Femur (tissue), 1 donor: ENCODE results near the gene ADAMTS9.
"Not testable (repeated sequence)": the region's sequence is repeated elsewhere in the genome, so short reads cannot be mapped to it uniquely, and the experiment has no call there.

ENCODE experiments used
- DNase-seq: peaks from one replicate; pipeline ENCODE4 v3.0.0-alpha.2; 2017

ADAMTS9 gene

DNA sequence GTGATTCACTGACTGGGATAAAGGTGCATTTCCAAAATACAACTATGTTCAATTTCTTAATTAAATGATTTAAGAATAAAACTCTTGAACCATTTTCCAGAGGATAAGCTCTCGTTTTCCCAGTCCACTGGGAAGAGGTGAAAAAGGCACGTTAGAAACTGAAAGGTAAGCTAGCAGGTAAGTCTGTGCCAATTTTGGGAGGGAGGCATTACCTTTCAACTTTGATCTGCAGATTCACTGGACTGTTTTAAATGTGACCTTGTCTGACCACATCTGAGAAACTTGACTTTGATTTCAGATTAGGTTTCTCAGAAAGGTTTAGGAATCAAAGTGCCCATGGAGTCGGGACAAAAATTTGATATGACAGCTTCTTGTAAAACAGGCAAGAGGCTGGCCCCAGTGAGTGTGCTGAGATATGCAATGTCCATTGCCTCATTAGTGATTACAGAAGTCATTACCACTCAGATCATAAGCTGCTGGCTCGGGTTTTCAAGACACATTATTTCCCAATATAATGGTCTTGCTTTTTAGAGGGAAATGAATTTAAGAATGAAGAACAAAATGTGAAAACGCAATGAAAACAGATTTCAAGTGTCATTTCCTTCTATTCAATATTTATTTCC, 118.8 kb downstream of the ADAMTS9 start:
- DNase-seq = no peak

GRCh38 chr3:64566859-64567258, 120.9 kb downstream of the ADAMTS9 start:
- no peak for DNase-seq

DNA sequence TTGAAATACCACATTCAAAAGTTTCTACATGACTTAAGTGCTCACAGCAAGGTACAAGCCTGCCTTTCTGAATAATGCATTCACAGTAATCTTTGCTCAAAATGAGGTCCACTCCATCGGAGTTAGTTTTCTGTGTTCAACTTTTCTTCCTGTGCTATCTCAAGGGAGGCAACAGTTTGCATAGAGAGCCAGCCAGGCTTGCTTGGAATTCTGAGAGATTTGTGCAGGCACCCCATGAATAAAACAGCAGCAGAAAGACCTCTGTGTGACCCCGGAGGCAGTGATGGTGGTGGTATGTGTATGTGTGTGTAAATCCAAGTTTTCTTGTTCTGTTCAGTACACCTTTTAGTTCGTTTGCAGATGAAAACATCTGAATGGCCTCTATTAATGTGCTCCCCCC, 124.0 kb downstream of the ADAMTS9 start:
- no peak for DNase-seq

- DNase-seq = no peak
Observed at GRCh38 chr3:64561868-64562267, 125.9 kb downstream of the ADAMTS9 start.

- peak; percentile 72 for DNase-seq
Observed at GRCh38 chr3:64561325-64561843, 126.4 kb downstream of the ADAMTS9 start.

GRCh38 chr3:64560791-64561190, 127.0 kb downstream of the ADAMTS9 start:
- no peak for DNase-seq

GRCh38 chr3:64559588-64559987, 128.2 kb downstream of the ADAMTS9 start:
- DNase-seq = no peak

DNA sequence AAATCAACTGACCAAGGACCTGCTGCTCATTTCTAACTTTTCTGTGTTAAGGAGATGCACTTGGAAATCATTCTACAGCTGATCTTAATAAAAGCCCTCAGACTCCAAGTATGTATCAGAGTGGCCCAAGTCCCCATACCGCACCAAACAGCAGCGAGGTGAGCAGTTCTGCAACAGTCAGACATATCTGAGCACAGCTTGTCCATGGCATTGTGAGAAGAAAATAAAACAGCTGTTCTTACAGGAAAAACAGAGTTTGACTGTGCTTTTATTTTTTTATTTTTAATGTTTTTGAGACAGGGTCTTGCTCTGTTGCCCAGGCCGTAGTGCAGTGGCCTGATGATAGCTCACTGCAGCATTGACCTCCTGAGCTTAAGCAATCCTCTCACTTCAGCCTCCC, 131.8 kb downstream of the ADAMTS9 start:
- DNase-seq = no peak

GRCh38 chr3:64555351-64555750, 132.4 kb downstream of the ADAMTS9 start:
- no peak for DNase-seq

GRCh38 chr3:64554096-64554920, 133.5 kb downstream of the ADAMTS9 start:
- DNase-seq = no peak

DNA sequence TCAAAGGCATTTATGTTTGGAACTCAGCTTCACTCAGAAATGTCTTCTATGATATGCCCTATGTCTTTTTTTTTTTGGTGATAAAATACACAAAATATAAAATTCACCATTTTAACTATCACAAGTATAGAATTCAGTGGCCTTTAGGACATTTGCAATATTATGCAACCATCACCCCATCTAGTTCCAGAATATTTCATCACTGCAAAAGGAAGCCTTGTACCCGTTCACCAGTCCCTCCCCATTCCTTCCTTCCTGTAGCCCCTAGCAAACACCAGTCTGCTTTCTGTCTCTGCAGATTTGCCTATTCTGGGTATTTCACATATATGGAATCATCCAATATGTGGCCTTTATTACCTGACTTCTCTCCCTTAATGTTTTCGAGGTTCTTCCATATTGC, 134.8 kb downstream of the ADAMTS9 start:
- no peak for DNase-seq

GRCh38 chr3:64552160-64552559, 135.6 kb downstream of the ADAMTS9 start:
- no peak for DNase-seq

DNA sequence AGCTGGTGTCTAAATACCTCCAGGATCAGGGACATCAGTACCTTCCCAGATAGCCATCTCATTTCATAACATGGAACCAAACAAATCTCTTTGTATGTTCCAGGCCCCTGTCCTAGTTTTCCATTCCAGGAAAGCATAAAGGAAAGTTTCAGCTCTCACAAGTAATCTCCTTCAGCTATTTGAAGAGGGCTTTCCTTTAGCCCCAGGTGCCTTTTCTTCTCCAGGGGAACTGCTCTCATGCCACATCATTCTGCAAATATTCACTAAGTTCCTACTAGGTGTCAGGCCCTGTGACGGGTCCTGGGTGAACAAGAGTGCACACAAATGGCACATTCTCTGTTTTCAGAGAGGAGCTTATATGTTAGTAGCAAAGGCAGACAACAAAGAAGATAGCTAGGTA, 136.1 kb downstream of the ADAMTS9 start:
- DNase-seq = no peak

DNA sequence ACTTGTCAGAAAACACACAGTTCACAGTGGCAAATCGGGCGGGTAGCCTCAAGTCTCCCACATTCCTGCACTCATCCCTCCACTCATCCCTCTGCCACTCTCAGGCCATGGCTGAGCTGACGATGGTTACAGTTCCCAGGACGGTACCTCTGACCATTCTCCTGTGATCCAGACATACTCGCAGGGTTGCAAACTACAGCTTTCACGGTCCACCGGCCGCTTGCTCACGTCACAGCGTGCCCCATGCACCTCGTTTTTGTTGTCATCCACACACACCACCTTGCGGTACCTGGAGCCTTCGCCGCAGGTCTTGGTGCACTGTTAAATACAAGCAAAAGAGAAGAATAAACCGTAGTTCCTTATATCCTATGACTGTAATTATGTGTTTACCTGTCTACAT, 137.1 kb downstream of the ADAMTS9 start:
- DNase-seq = no peak

- DNase-seq = no peak
Observed at GRCh38 chr3:64549869-64550268, 137.9 kb downstream of the ADAMTS9 start.

DNA sequence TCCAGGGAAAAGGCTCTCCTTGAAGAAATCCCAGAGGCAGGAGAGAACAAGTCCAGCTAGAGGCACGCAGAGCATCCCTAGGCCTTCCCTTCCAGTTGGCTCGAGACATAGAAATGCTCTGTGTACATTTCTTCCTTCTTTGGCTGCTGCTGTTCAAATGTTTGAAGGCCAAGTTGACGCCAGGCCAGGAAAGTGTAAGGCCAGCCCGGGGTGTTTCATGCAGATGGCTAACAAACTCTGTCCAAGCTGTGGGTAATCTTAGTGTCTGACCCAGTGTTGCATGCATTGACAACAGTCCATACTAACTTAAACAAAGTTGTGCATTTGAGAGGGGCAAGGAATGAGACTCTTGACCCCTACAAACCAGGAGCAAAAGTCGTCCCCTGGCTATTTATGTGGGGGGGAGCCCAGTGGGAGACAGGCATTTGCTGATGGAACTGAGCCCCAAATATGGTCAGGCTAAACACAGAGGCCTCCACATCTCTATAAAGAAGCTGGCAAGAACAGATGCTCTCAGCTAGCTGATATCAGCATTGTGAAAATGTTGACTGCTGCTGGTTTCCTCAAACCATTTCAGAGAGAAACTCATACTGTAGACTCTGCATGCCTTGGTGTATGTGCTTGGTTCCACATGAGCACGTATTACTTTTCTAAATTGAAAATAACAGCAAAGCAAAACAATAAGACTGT, 139.5 kb downstream of the ADAMTS9 start:
- peak; percentile 91 for DNase-seq

- no peak for DNase-seq
Observed at GRCh38 chr3:64546856-64547255, 140.9 kb downstream of the ADAMTS9 start.

- DNase-seq = not testable (repeated sequence)
Observed at GRCh38 chr3:64545239-64545638, 142.6 kb downstream of the ADAMTS9 start.

DNA sequence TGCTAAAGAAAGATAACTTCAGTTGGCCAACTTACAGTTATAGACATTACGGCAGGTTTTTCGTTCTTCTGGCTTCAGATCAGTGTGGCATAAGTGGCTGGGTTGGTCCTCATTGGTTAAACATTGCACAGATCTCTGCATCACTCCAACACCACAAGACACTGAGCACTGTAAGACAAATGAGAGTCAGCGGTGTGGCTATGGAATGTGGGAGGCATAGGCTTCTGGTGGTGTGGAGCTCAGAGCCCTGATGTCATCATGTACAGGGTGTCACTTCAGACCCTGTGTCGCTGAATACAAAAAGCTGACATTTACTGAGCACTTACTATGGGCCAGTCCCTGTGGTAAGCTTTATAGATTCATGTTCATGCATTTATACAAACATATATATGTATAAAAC, 146.0 kb downstream of the ADAMTS9 start:
- DNase-seq = no peak

GRCh38 chr3:64539451-64540196, 148.2 kb downstream of the ADAMTS9 start:
- DNase-seq = peak; percentile 88

- no peak for DNase-seq
Observed at GRCh38 chr3:64536166-64536565, 151.6 kb downstream of the ADAMTS9 start.

DNA sequence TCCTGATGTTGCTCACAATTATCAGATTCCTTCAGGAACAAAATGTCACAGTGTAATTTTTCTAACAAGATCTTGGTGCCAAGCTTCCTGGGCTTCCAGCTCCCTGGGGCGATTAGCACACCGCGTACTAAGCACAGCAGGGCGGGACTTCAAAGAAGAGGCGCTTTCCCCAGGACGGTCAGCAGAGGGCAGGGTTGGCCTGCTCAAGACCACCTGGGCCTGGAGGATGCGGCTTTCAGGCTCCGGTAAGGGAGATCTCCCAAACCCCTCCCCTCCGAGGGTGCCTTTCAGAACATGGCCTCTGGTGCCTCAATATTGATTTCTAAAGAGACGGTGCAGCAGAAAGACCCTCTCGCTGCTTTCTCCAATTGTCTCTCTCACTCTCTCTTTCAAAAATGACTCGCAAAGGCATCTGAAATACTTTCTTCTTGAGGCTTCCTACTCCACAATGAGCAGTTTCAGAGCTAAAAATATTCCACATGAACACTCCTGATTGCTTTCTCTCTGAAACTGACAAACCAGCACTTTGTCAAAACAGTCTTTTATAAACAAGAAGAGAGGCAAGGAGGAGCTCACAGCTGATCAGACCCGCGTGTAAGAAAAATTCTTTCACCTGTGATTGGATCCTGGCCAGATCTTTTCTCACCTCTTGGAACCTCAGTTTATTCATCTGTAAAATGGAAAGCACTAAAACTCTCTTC, 154.0 kb downstream of the ADAMTS9 start:
- peak; percentile 93 for DNase-seq
